Measurements from ENCODE around the gene ZNF438. TPM values are rescaled to one million over a fixed set of nuclear protein-coding genes. Genes with fewer than 3 reads are reported as not detected.
A peak's percentile ranks its signal among the peaks of the same experiment; 100 is the strongest.
"Not testable (repeated sequence)": the region's sequence is repeated elsewhere in the genome, so short reads cannot be mapped to it uniquely, and the experiment has no call there.

The ZNF438 gene
- total RNA-seq, 1 donor from 2014 or later = 12.5 TPM

DNA sequence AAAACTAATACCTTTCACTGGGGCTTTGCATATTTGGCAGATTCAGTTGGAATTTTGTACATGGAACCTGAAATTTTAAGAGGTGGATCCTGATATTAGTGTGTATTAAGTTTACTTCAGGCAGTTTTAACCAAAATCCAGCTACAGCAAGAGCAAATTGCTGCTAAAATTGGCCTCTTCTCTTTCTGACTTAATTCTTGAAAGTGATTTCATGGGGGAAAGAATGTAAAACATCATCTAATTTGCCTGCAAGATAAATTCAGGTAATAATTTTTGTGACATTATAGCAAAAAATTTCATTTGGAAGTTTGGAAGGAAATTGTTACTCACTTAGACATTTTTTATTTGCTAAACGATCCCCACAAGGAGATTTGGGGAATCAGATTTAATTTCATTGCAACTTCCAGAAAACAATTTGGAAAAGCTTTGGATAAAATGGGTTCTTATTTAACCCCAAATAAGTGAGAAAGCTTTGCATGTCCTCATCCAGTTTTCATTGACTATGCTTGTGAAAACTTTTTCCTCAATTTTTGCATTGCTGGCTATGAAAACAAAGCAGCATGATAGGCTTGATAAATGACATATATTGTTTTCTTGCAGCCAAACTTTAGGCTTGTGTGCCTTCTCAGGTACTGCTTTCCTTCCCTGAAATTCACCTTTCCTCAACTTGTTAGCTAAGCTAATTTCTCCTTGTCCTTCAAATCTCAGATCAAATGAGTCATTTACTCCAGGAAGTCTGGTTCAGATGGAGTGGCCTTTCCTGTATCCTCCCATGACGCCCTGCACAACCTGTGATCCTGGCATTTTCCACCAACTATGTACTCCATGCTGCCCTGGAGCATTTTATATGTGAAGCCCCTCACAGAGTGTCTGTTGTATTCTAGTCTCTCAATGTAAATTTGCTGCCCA, 27.4 kb upstream of the ZNF438 start:
- DNase-seq (ENCODE audit: low spot score) = no peak
- intact Hi-C loops (cut with DNase I) = no loop called here

DNA sequence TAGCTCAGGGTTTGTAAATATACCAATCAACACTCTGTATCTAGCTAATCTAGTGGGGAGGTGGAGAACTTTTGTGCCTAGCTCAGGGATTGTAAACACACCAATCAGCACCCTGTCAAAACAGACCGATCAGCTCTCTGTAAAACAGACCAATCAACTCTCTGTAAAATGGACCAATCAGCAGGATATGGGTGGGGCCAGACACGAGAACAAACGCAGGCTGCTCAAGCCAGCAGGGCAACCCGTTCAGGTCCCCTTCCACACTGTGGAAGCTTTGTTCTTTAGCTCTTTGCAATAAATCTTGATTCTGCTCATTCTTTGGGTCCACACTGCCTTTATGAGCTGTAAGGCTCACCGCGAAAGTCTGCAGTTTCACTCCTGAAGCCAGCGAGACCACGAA, 25.0 kb upstream of the ZNF438 start:
- intact Hi-C loops (cut with DNase I); DNase-seq (ENCODE audit: low spot score): not testable (repeated sequence)

DNA sequence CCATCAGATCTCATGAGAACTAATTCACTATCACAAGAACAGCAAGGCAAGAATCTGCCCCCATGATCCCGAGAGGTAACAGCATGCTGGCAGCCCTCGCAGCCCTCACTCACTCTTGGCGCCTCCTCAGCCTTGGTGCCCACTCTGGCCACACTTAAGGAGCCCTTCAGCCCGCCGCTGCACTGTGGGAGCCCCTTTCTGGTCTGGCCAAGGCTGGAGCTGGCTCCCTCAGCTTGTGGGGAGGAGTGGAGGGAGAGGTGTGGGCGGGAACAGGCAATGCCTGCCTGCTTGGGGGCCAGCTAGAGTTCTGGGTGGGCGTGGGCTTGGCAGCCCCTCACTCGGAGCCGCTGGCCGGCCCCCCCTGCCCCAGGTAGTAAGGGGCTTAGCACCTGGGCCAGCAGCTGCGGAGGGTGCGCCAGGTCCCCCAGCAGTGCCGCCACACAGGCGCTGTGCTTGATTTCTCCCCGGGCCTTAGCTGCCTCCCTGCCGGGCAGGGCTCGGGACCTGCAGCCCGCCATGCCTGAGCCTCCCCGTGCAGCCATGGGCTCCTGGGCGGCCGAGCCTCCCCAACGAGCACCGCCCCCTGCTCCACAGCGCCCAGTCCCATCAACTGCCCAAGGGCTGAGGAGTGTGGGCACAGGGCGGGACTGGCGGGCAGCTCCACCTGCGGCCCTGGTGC, 24.0 kb upstream of the ZNF438 start:
- intact Hi-C loops (cut with DNase I) = no loop called here
- no peak for DNase-seq (ENCODE audit: low spot score)

DNA sequence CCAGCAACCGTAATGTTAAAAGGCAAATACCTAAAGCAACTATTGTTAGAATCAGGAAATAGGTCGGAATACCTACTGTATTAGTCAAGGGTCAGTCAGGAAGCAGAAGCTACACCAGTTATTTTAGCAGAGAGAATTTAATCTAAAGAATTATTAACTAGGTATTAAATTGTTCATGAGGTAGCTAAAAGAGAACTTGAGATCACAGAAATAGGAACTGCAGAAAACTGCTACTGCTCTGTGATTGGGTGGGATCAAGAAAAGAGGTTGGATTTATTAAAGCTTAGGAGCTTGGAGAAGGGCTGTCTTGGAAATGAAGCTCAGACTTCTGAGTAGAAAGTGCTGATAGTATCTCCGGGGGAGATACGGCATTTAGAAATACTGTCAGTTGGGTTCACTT, 20.0 kb upstream of the ZNF438 start:
- DNase-seq (ENCODE audit: low spot score) = no peak
- intact Hi-C loops (cut with DNase I) = no loop called here

DNA sequence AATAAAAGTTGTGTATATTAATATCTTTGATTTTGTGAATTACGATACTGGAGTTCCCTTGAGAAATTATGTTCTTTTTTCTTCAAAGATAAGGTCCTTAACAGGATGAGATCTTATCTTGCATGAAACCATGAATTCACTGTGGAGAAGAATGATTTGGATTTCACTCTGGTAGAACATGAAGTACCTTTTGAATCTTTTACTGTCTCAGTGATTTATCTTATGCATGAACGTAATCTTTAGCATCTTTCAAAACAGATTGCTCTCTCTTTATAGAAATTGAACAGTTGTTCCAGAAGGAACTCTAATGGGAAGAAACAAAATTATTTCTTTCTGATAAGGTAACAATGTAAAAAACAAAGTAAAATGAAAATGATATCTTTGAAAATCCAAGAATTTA, 11.0 kb upstream of the ZNF438 start:
- DNase-seq (ENCODE audit: low spot score) = no peak
- intact Hi-C loops (cut with DNase I) = no loop called here

DNA sequence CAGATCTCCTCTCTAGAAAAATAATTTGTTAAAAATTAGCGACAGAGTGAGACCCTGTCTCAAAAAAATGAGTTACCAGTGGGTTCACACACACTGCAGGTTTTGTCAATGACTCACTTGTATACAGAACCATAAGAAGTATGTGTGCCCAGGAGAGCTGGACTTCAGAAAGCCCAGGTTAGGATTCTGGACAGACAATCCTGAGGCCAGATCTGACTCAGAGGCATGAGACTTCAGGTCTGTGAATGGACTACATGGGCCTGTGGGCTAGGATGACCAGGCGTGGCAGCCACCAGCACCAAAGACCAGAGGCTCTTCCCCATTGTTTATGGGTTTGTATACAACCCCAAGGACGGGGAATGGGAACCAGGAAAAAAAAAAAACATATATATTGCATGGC, 9.3 kb upstream of the ZNF438 start:
- no peak for DNase-seq (ENCODE audit: low spot score)

DNA sequence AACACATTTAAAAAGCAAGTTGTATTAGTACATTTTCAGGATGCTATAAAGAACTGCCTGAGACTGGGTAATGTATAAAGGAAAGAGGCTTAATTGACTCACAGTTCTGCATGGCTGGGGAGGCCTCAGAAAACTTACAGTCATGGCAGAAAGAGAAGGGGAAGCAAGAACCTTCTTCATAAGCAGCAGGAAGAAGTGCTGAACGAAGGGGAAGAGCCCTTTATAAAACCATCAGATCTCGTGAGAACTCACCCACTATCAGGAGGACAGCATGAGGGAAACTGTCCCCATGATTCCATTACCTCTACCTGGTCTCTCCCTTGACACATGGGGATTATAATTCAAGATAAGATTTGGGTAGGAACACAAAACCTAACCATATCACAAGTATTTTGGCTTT, 7.3 kb upstream of the ZNF438 start:
- DNase-seq (ENCODE audit: low spot score) = not testable (repeated sequence)
- intact Hi-C loops (cut with DNase I) = loop anchor here (10.0 kb wide), 1 partner anchor 666 kb away; no protein-coding TSS in a partner anchor

More for the DNA sequence above, 9.3 kb upstream of the ZNF438 start:
- intact Hi-C loops (cut with DNase I) = no loop called here

DNA sequence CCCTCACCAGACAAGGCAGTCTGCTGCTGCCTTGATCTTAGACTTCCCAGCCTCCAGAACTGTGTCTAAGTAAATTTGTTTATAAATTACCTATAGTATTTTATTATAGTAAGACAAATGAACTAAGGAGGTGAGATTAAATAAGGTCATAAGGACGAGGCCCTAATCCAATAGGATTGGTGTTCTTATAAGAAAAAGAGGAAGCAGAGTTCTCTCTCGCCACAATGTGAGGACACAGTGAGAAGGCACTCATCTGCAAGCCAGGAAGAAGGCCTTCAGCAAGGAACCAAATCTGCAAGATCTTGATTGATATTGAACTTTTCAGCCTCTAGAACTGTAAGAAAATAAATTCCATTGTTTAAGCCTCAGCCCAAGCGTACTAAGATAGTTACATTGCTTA, 6.1 kb upstream of the ZNF438 start:
- intact Hi-C loops (cut with DNase I) = loop anchor here (10.0 kb wide), 1 partner anchor 667 kb away; no protein-coding TSS in a partner anchor
- no peak for DNase-seq (ENCODE audit: low spot score)

DNA sequence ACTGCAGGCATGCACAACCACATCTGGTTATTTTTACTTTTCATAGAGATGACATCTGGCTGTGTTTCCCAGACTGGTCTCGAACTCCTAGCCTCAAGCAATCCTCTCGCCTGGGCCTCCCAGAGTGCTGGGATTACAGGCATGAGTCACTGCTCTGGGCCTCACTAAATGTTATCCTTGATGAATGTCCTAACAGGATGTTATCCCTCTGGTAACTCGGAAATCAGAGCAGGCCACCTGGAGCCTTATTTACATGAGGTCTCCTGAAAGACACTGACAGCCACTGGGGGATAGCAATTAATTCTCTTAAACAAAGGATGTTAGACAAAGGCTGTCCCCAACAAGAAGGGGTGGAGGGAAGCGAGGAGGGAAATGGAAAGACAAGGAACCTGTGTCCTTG, 4.5 kb upstream of the ZNF438 start:
- no peak for DNase-seq (ENCODE audit: low spot score)
- intact Hi-C loops (cut with DNase I) = loop anchor here (10.0 kb wide), 1 partner anchor 669 kb away; no protein-coding TSS in a partner anchor

DNA sequence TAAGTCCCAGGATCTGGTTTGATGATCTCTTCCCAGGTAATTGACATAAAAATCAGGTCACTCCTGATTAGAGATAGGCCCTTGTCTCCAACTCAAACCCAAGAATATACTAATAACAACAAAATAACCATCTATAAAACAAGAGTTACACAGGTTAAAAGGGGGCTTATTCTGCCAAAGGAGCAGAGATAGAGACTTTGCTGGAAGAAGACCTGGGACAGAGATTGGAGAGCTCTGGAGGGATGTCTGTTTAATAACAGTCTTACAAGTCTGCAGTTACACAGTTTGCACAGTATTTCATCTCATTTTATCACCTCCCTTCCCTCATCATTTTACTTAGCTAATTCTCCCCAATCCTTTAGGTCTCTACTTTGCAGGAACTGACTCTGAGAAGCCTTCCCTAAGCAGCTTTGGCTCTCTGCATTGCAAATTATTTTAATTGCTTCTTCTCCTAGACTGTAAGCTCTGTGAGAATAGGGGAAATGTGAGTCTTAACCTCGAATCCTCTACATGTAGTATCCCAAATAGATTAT, 3.7 kb upstream of the ZNF438 start:
- no peak for DNase-seq (ENCODE audit: low spot score)
- intact Hi-C loops (cut with DNase I) = loop anchor here (10.0 kb wide), 1 partner anchor 669 kb away; no protein-coding TSS in a partner anchor

DNA sequence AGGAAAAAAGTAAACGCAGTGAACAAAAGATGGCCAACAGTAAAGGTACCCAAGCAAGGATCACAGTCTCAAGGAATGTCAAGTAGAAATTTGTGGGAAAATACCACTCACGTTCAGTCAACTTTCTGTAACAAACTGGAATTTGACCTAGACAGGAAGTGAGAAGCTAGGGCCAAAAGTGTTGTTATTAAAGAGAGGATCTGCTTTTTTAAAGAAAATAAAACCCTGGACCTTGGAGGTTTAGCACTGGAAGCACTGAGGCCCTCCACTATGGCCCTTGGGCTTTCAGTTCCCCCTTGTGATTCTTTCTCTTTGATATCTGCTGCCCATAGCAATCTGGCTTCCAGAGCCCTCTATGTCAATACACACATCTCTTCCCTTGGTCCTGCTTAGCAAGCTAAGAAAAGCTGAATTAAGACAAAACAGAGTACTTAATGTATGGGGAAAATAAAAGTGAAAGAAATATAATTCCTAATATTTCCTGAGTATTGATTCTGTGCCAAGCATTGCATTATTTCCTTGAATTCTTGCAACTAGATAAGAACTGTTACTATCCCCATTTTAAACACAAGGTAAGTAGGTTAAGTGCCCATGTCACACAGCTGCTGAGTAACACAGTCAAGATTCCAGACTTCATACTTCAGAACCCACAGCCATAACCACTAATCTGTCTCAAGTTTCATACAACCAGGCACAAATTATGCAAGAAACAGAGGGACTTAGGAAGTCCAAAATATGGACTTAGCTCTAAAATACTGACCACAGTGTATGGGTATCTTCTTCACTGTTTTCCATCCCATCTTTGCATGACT, 2.6 kb upstream of the ZNF438 start:
- DNase-seq (ENCODE audit: low spot score) = no peak
- intact Hi-C loops (cut with DNase I) = loop anchor here (5.0 to 10.0 kb wide), 6 partner anchors 47 to 670 kb away; no protein-coding TSS in a partner anchor

DNA sequence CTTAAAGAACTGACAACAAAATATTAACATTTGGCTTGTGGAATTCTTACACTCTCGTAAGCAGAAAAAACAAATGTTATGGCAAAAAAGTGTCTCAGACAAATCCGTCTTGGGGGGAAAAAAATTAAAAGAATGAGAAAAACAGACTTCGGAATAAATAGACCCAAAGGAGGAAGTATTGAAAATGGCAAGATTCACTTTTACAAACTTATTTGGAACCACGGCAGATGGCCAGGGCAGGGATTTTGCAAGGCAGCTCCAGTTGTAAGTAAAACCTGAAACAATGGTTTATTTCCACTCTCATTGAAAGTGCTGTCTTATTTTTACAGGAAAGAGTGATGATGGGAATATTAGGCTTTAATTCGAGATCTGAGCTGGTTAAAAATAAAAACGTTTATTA, 1.5 kb upstream of the ZNF438 start:
- intact Hi-C loops (cut with DNase I) = loop anchor here (5.0 to 10.0 kb wide), 6 partner anchors 46 to 672 kb away; no protein-coding TSS in a partner anchor
- no peak for DNase-seq (ENCODE audit: low spot score)

DNA sequence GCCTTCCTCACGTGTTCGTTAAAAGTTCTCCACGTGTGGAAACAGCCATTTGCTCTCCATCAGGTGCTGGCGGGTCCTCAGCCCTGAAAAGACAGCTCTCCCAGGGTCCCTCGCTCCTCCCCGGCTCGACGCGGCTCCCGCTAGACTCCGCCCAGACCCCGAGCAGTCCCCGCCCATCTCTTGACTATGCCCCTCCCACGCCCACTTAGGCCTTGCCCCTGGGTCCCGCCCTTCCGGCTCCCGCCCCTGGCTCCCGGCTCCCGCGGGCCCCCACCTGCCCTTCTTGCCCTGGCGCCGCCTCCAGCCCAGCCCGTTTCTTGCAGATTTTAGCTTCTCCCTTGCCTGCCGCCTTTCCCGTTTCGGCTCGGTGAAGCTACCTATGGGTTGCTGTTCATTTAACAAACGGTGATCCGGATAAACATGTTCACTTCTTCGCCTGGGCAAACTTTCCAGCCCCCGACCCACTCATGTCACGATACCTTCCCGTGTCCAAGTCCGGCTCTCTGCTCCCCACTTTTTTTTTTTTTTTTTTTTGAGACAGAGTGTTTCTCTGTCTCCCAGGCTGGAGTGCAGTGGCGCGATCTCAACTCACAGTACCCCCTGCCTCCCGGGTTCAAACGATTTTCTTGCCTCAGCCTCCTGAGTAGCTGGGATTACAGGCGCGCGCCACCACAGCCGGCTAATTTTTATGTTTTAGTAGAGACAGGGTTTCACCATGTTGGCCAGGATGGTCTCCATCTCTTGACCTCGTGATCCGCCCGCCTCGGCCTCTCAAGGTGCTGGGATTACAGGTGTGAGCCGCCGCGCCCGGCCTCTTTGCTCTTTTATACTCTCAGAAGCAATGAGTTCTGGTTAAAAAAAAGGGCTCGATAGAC, 830 bp upstream of the ZNF438 start:
- intact Hi-C loops (cut with DNase I) = loop anchor here (5.0 to 10.0 kb wide), 6 partner anchors 45 to 672 kb away; no protein-coding TSS in a partner anchor
- peak; percentile 99 for DNase-seq (ENCODE audit: low spot score)

DNA sequence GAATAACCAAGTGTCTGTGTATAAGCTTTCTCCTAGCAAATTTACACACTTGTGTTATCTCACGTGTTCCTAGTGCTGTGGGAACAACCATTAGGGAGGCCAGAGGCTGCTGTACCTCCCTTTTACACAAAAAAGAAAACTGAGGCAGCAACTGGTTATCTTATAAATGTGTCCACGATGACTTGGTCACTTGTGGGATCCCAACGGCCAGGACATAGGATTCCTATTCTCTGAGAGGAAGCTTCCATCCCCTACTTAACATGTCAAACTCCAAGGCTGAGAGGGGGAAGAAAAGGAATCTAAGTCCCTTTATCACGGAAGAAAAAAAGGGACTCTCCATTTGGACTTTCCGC, 484 bp downstream of the ZNF438 start:
- intact Hi-C loops (cut with DNase I) = loop anchor here (1.0 to 10.0 kb wide), 8 partner anchors 44 to 674 kb away; partner anchors contain the start of gene ZEB1
- DNase-seq (ENCODE audit: low spot score) = no peak

DNA sequence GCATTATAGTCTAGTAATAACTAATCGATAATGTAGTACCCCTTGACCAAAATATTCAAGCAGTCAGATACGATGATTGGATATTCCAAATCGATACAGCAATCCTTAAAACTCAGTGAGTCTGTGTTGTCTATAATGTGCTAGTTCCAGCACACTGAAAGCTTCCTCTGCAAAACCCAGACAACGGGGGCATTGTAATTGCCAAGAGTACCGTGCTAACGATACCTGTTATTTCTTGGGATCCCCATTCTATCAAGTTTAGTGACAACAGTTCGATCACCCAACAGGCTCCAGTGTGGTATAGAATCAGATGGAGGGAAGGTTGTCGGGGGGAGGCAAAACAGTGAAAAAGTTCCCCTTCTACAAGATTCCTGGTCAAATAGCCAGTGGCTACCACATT, 865 bp downstream of the ZNF438 start:
- intact Hi-C loops (cut with DNase I) = loop anchor here (1.0 to 10.0 kb wide), 8 partner anchors 43 to 674 kb away; partner anchors contain the start of gene ZEB1
- DNase-seq (ENCODE audit: low spot score) = no peak

DNA sequence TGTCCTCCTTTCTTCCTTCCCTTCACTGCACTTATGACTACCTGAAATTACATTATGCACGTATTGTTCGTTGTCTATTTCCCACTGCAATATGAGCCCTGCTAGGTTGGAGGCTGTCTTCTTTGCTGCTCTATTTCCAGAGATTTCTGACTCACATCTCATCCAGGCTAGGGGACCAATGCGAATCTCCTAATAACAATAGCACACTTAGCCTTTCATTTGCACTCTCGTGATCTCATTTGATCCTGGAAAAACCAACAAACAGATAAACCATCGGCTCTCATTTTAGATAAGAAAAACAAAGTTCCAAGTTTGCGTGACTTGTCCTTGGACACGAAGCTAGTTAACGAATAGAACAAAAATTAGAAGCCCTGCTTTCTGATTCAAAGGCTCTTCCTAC, 1.4 kb downstream of the ZNF438 start:
- DNase-seq (ENCODE audit: low spot score) = no peak
- intact Hi-C loops (cut with DNase I) = loop anchor here (2.0 to 10.0 kb wide), 7 partner anchors 43 to 675 kb away; partner anchors contain the start of gene ZEB1

DNA sequence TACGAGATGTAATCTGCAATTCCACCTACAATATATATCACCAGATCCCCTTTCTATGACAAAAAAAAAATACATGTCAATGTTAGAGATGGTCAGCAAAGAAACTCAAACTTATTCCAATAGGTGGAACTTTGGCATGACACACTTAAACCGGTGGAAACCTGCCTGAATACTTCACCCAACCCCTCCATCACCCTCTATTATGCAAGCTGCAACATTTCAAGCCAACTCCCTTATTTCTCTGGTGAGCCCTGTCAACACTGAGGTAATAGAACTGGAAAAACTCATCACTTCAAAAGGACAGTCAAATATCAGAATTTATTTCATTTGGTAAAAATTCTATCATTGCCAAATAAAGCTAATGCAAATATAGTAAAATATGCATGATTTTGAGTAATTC, 3.6 kb downstream of the ZNF438 start:
- intact Hi-C loops (cut with DNase I) = no loop called here
- no peak for DNase-seq (ENCODE audit: low spot score)

DNA sequence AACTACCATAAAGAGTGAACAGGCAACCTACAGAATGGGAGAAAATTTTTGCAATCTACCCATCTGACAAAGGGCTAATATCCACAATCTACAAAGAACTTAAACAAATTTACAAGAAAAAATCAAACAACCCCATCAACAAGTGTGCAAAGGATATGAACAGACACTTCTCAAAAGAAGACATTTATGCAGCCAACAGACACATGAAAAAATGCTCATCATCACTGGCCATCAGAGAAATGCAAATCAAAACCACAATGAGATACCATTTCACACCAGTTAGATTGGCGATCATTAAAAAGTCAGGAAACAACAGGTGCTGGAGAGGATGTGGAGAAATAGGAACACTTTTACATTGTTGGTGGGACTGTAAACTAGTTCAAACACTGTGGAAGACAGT, 5.4 kb downstream of the ZNF438 start:
- DNase-seq (ENCODE audit: low spot score); intact Hi-C loops (cut with DNase I): not testable (repeated sequence)

Measured in cardiac septum (tissue), 1 donor.